HG02943 (cell line): ENCODE data around the gene ITIH6.

Source experiments
- ATAC-seq: cut with Tn5 transposase; IDR thresholded peaks from one replicate; pipeline ENCODE4 v1.9.1; 2021; ENCODE audit warnings: mild to moderate bottlenecking, low read depth, moderate library complexity; ENCODE audit not compliant: unreplicated experiment

The ITIH6 gene

DNA sequence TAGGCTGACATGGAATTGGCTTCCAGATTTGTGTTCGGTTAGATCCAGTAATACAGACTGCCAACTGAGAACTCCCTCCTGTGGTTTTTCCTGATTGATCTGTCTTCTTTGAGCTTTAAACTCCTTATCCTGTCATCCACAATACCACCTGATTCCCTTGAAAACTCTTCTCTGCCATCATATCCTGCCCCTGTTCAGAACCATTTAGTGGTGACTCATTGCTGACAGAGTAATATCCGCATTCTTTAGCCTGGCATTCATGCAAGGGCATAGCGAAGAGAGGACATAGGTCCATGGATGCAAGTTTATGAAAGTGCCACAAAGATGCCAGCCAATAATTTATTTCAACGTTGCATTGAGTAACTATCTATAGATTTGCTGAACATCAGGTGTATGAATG, 76.6 kb downstream of the ITIH6 start:
- no peak for ATAC-seq

DNA sequence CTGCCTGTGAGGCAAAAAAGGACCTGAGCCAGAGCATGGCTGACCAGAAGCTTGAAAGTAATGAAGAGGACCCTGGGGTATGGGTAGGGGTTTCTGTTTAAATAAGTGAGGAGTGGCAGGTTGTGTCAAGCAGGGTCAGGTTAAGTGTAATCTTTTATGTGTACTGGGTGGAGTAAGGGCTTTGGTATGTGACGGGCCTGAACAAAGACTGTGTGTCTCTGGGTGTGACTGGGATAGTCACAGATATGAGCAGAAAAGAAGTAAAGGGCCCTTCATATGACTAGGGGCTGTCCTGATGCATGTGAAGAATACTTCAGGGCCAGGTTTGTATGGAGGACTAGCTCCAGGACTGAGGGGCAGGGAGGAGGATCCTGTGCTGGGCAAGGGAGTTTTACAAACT, 82.4 kb downstream of the ITIH6 start:
- ATAC-seq = no peak

DNA sequence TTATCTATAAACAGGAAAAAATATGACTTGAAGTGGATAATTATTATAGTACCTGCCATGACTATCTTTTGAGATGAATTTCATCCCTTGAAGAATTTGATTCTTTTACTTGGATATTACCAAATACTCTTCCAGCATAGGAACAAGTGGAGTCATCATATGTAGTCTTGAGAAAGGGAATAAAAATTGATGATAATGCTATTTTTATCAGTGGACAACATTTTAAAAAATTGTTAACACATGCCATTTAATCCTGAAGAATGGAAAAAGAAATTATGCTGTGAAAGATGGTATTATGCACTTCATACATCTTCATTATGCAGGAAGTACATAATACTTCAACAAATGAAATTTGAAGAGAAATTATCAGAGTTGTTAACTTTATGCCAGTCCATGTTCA, 83.6 kb downstream of the ITIH6 start:
- ATAC-seq = no peak

DNA sequence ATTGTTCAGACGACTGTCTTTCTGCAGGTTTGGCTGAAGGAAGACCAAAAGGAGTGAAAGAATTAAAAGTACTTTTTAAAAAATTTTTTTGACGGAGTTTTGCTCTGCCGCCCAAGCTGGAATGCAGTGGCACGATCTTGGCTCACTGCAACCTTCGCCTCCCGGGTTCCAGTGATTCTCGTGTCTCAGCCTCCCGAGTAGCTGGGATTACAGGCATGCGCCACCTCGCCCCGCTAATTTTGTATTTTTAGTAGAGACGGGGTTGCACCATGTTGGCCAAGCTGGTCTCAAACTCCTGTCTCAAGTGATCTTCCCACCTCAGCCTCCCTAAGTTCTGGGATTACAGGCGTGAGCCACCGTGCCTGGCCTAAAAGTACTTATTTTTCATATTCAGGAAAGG, 86.3 kb downstream of the ITIH6 start:
- no peak for ATAC-seq

DNA sequence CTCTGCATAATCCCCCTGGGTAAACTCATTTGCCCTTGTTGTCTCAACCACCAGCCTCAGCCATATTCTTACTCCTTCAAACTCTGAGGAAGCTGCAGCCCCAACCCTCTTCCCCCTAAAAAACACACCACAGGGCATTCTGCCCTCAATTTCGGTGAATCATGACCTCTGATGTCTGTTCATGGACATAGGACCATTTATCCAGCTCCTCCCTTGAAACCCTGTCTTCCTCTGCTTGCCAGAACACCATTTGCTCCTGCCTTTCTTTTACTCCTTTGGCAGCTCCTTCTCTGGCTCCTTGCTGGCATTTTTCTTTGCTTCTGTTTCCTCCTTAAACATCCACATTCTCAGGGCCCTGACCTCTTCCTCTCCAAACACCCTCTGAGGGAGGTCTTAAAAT, 87.1 kb downstream of the ITIH6 start:
- ATAC-seq = no peak

DNA sequence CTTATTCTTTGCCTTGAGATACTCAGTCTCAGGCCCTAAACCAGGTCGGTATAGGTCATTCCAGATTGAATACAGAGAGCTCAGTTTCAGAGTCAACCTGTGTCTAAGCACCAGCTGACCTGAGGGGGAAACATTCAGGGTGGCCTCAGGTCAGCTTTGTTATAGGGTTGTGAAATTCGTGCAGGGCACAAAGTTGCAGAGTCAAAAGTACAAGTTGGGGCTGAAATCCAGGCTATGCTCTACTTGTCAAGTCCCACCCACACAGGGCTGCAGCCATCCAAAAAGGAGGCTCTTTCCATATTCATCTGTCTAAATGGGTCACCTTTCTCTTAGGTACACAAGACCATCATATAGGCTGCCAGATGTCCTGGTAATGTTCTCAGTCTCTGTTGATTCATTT, 89.7 kb downstream of the ITIH6 start:
- ATAC-seq = no peak
